Neutrophil (primary cell): ENCODE data around the gene TRIM21.
"Not testable (repeated sequence)": the region's sequence is repeated elsewhere in the genome, so short reads cannot be mapped to it uniquely, and the experiment has no call there.

Experiments used
- H3K27ac ChIP-seq: fragments of 200-600 bp; sonication (generic); 2 replicates; pipeline ENCODE4 v1.5.1; 2016; ENCODE audit warnings: mild to moderate bottlenecking, moderate library complexity
- H3K27me3 ChIP-seq: fragments of 200-600 bp; sonication (generic); 2 replicates; pipeline ENCODE4 v1.6.0; 2016; ENCODE audit warnings: mild to moderate bottlenecking
- H3K36me3 ChIP-seq: fragments of 200-600 bp; sonication (generic); 2 replicates; pipeline ENCODE4 v1.5.1; 2017
- H3K4me1 ChIP-seq, 2 experiments: fragments of 200-600 bp in 1 of 2; sonication (generic) in 1 of 2; 1 replicate in 1 of 2; 2 replicates in 1 of 2; pipeline versions ENCODE4 v1.5.1 to v1.6.1; 2013 to 2016; ENCODE audit warnings: low read depth in 1 of 2, low read length in 1 of 2, mild to moderate bottlenecking in 1 of 2, moderate library complexity in 1 of 2; ENCODE audit not compliant: control insufficient read depth in 1 of 2, insufficient read depth in 1 of 2
- H3K4me3 ChIP-seq, 2 experiments: fragments of 200-600 bp in 1 of 2; sonication (generic) in 1 of 2; 1 replicate in 1 of 2; 2 replicates in 1 of 2; pipeline ENCODE4 v1.5.1; 2013 to 2016; ENCODE audit warnings: low read depth in 1 of 2, low read length in 1 of 2, mild to moderate bottlenecking in 1 of 2, moderate library complexity in 1 of 2
- H3K9me3 ChIP-seq: fragments of 200-600 bp; sonication (generic); 2 replicates; pipeline ENCODE4 v1.5.1; 2016
- TF ChIP-seq, protein P1 (sequence below): fragments of 200-600 bp; sonication (generic); IDR thresholded peaks from 2 replicates; pipeline ENCODE4 v1.5.1; 2016; ENCODE audit warnings: antibody characterized with exemption

Gene TRIM21

DNA sequence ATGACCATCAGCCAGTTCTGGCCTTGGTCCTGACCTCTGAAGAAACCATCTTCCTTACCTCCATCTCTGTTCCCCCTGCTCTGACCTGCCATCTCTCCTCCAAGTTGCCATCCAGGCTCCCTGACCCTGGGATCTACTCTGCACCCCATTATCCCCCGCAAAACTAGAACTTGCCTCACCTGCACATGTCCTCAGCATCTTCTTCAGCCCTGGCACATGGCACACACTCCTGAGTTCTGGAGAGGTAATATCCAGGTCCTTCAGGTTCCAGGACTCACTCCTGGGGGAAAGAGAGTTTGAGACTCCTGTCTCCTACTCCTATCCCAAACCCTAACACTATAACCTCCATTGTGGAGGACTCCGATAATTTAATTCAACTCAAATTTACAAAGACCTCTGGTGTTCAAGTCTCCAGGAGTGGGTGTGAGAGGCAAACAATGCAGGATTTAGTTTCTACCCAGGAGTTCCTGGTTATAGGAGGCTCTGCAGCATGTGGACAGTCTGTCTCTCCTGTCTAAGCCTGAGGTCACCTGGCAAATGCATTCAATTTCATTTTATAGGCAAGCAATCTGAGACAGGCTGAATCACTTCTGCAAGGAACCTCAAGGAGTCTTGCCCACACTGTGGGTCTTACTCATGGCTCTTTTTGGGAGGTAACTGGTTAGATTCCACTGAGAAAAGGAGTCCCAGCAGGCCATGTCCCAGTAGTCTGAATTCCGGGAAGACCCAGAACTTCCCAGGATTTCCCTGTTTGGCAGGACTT is 7.3 kb downstream of the TRIM21 start:
- Histone ChIP-seq H3K4me3 (no peak overlapping the region), H3K36me3 (peaks cover 85% of the 10 kb centered on the region), H3K27me3 (no peaks in the 10 kb centered on the region), H3K9me3 (no peaks in the 10 kb centered on the region), H3K4me1 (peaks cover under 1% of the 10 kb centered on the region in 2 experiments), H3K27ac (no peak overlapping the region)
- TF ChIP-seq, protein P1, sequence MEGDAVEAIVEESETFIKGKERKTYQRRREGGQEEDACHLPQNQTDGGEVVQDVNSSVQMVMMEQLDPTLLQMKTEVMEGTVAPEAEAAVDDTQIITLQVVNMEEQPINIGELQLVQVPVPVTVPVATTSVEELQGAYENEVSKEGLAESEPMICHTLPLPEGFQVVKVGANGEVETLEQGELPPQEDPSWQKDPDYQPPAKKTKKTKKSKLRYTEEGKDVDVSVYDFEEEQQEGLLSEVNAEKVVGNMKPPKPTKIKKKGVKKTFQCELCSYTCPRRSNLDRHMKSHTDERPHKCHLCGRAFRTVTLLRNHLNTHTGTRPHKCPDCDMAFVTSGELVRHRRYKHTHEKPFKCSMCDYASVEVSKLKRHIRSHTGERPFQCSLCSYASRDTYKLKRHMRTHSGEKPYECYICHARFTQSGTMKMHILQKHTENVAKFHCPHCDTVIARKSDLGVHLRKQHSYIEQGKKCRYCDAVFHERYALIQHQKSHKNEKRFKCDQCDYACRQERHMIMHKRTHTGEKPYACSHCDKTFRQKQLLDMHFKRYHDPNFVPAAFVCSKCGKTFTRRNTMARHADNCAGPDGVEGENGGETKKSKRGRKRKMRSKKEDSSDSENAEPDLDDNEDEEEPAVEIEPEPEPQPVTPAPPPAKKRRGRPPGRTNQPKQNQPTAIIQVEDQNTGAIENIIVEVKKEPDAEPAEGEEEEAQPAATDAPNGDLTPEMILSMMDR = no peak

DNA sequence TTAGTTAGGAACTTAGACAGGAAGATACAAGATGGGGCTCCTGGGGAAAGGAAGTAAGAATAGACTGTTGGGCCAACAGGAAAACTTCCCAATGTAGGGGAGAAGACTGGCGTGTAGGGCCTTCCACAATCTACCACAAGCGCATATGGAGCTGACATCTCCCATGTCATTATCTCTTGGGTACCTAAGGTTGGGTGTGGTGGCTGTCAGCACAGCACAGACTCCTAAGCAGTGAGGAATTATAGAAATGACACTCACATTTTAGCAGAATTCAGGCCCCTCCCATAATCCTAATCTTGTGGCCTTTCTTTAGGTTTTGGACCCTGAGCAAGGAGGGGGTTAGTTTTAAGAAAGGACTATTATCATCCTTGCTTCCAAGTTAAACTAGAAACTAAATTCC is 11.6 kb downstream of the TRIM21 start:
- Histone ChIP-seq H3K27me3 (no peaks in the 10 kb centered on the region), H3K27ac (no peak overlapping the region), H3K9me3 (no peaks in the 10 kb centered on the region), H3K36me3 (peaks cover 46% of the 10 kb centered on the region), H3K4me1 (no peaks in the 10 kb centered on the region), H3K4me3 (no peak overlapping the region)
- TF ChIP-seq, protein P1 = no peak

DNA sequence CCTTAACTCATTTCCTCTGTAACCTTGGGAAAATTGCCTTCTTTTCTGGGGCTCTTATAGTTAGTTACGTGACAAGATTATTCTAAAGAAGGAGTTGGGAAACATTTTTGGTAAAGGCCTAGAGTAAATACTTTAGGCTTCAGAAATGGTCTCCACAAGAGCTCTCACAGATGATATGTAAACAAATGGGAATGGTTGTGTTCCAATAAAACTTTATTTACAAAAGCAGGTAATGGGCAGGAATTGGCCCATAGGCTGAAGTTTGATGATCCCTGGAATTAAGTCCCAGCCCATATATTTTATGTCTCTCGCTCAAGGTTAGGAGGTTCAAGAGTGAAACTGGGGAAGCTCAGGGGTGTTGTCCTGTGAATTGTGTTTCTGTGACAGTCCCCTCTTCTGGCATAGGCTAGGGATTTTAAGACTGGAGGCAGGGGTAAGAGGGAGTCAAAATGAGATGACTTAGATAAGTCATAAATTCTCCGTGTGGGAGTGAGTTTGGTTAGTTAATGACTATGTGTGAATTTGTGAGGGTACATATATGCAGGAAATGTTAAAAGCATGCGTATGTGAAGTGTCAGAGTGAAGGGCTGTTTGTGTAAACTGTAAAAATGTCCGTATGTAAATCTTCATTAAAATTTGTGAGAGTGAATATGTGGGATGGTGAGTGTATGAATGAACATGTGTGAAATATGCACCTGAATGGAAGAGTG is 17.9 kb downstream of the TRIM21 start:
- no peaks in the 10 kb centered on the region for H3K4me1 ChIP-seq
- no peaks in the 10 kb centered on the region for H3K9me3 ChIP-seq
- no peak overlapping the region for H3K27ac ChIP-seq
- TF ChIP-seq, protein P1 = no peak
- no peaks in the 10 kb centered on the region for H3K27me3 ChIP-seq
- no peak overlapping the region for H3K4me3 ChIP-seq
- H3K36me3 ChIP-seq = no peaks in the 10 kb centered on the region

DNA sequence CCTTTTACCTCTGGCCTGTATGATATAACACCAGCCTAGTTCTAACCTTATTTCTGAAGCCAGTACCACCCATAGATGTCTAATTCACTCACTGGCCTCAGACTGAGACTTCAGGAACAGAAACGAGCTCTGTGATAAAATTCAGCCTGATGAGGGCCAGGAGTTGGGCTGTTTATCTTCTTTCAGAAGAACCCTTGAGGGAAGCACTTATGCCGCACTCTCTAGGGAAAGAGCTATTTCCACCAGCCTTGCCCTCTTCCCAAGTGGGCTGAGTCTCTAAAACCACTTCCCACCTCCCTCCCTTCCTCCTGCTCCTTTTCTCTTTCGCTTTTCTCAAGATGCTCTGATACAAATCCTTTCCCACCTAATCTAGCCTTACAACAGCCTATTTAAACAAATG is 23.3 kb downstream of the TRIM21 start:
- no peaks in the 10 kb centered on the region for H3K4me1 ChIP-seq
- no peak overlapping the region for H3K27ac ChIP-seq
- H3K4me3 ChIP-seq = no peak overlapping the region
- H3K9me3 ChIP-seq = no peaks in the 10 kb centered on the region
- no peaks in the 10 kb centered on the region for H3K27me3 ChIP-seq
- TF ChIP-seq, protein P1 = no peak
- no peaks in the 10 kb centered on the region for H3K36me3 ChIP-seq

DNA sequence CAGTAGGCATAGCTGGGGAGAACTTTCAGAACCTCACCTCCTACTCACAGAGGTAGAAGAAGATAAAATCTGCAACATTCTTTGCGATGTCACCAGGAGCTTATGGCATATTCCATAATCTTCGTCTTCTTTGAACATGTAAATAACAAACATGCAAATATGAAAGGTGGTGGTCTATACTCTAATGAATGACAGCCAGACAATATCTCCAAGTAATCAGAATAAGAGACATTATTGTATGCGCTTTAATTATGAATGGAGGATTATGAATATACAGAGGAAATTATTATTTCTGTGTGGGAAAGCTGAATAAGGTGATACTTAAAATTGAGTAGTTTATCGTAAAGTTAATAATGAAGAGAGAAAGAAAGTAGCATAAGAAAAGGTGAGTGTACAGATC is 25.2 kb downstream of the TRIM21 start, which contains the start of gene OR52B4:
TSS of gene OR52B4 (minus strand) at position 101 of the 400 bp plus-strand sequence. CDS start at position 10, 91 bp downstream.
- no peaks in the 10 kb centered on the region for H3K9me3 ChIP-seq
- H3K4me3 ChIP-seq = no peak within 1 kb of the TSS
- TF ChIP-seq, protein P1 = no peak
- no peak within 1 kb of the TSS for H3K27ac ChIP-seq
- no peaks in the 10 kb centered on the region for H3K27me3 ChIP-seq
- H3K36me3 ChIP-seq = no peaks in the 10 kb centered on the region
- H3K4me1 ChIP-seq = no peaks in the 10 kb centered on the region

DNA sequence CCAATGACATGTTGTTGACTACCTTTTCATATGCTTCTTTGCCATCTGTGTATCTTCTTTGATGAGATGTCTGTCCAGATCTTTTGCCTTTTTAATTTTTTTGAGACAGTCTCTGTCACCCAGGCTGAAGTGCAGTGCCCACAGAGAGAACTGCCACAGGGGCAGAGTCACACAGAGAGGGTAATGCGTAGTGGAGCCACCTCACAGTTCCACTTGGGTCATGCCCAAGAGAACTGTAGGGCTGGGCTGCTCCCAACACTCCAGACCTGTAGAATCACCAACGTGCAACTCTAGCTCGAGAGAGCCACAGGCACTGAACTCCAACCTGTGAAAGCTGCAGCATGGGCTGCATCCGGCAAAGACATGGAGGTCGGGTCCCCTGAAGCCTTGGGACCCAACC is 45.4 kb downstream of the TRIM21 start:
- H3K27me3 ChIP-seq, H3K36me3 ChIP-seq, H3K27ac ChIP-seq, H3K9me3 ChIP-seq, H3K4me3 ChIP-seq, H3K4me1 ChIP-seq: not testable (repeated sequence)

DNA sequence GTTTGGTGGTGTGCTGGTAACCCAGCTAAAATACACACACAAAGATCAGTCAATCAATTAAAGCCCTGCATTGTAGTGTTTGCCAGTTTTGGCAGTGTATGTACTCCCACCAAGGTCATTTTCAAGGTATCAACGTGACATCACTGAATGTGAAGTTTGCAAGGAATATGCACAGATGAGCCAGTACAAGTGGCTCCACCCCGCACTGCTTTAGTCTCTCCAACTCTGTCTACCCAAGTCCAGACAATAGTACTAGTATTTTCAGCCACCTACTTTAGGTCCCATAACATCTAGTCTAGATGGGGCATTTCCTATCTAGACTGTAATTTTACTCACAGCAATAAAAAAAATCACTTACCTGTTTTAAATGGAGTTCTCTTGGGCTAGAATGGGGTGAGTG is 48.1 kb downstream of the TRIM21 start:
- not testable (repeated sequence) for H3K27me3 ChIP-seq, H3K9me3 ChIP-seq, H3K36me3 ChIP-seq, H3K27ac ChIP-seq, H3K4me1 ChIP-seq, H3K4me3 ChIP-seq
